ENCODE measurements around the gene WDFY3. TPM values are rescaled to one million over a fixed set of nuclear protein-coding genes. Genes with fewer than 3 reads are reported as not detected.

The WDFY3 gene
- total and polyA plus RNA-seq, 4 experiments from 2014 or later, result 1.2 to 2.7 (median 2.1) TPM; not detected in 1

DNA sequence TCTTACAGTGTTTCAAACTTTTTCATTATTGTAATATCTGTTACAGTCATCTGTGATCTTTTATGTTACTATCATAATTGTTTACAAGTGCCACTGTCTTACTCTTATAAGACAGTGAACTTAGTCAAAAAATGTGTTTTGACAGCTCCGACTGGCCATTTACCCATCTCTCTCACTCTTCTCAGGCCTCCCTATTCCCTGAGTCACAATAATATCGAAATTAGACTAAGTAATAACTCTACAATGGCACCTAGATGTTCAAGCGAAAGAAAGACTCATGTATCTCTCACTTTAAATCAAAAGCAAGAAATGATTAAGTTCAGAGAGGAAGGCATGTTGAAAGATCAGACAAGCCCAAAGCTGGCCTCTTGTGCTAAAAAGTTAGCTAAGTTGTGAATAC is 199.3 kb downstream of the WDFY3 start:
- CTCF ChIA-PET (ENCODE audit: partially characterized antibody), result interaction anchor here (1.8 kb wide), 1 partner anchor 10 kb away, joined by 3 read pairs; no protein-coding TSS in a partner anchor
- Histone ChIP-seq H3K36me3 (ENCODE audit: insufficient read depth, low read length) (no peaks in the 10 kb centered on the region), H3K4me1 (ENCODE audit: insufficient read depth, low read length) (no peaks in the 10 kb centered on the region), H3K27ac (ENCODE audit: low read depth, low read length) (no peak overlapping the region), H3K4me3 (ENCODE audit: low read length in 2 of 2) (no peak overlapping the region), H3K9me3 (ENCODE audit: control insufficient read depth in 1 of 2, low read length in 2 of 2) (no peaks in the 10 kb centered on the region), H3K27me3 (ENCODE audit: insufficient read depth, low read length) (no peaks in the 10 kb centered on the region)
- DNase-seq, result no peak
- H3K4me1 Mint-ChIP-seq, result peaks cover 0 to 17% (median 4%) of the 10 kb centered on the region in 4 donors
- POLR2A ChIA-PET (ENCODE audit: partially characterized antibody), result no interaction called here
- intact Hi-C loops (cut with micrococcal nuclease), result no loop called here
- H3K4me3 Mint-ChIP-seq, result peak overlapping the region in 4 of 8 donors; percentile 0 to 44 (median 18)
- H3K27ac Mint-ChIP-seq, result peak overlapping the region in 1 of 7 donors; percentile 3
- H3K36me3 Mint-ChIP-seq, result no peaks in the 10 kb centered on the region
- H3K9me3 Mint-ChIP-seq, result no peaks in the 10 kb centered on the region
- H3K27me3 Mint-ChIP-seq, result no peaks in the 10 kb centered on the region

DNA sequence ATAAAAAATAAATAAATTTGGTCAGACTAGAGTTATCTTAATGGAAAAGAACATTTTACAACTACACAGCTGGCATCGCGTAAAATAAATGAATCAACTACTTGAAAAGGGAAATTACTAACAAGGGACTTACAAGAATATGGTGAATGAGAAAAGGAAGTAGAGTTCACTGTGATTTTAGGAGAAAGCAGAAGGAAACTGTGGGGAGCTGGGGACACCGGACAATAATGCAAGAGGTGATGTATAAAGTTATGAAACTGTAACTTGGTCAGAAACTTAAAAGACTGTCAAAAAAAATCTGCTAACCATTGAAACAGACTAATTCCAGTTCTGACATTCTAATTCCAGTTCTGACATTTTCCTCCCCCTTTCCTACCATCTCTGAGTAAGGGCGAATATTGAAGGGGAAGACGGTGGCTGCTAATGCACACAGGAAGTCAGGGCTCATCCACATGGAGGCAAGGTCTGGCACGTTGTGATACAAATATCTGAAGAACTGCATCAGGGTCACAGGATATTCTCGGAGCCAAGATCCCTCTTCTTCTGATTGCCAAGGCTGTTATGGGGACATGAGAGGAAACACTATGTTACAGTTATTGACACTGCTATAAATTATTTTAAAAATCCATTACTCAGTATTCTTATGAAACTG is 213.0 kb downstream of the WDFY3 start:
- Mint-ChIP-seq H3K4me3 (no peak overlapping the region), H3K9me3 (no peaks in the 10 kb centered on the region), H3K36me3 (no peaks in the 10 kb centered on the region), H3K4me1 (peaks cover 0 to 2% (median 0%) of the 10 kb centered on the region in 4 donors), H3K27me3 (peaks cover 1 to 5% of the 10 kb centered on the region in 2 donors), H3K27ac (no peak overlapping the region)
- Histone ChIP-seq H3K27ac (ENCODE audit: low read depth, low read length) (no peak overlapping the region), H3K36me3 (ENCODE audit: insufficient read depth, low read length) (no peaks in the 10 kb centered on the region), H3K4me3 (ENCODE audit: low read length in 2 of 2) (no peak overlapping the region), H3K27me3 (ENCODE audit: insufficient read depth, low read length) (no peaks in the 10 kb centered on the region), H3K9me3 (ENCODE audit: control insufficient read depth in 1 of 2, low read length in 2 of 2) (no peaks in the 10 kb centered on the region), H3K4me1 (ENCODE audit: insufficient read depth, low read length) (no peaks in the 10 kb centered on the region)
- ChIA-PET CTCF (ENCODE audit: partially characterized antibody) (interaction anchor here (1.1 kb wide), 1 partner anchor 15 kb away, joined by 3 read pairs; no protein-coding TSS in a partner anchor), POLR2A (ENCODE audit: partially characterized antibody) (no interaction called here)
- intact Hi-C loops (cut with micrococcal nuclease), result no loop called here
- DNase-seq, result no peak

DNA sequence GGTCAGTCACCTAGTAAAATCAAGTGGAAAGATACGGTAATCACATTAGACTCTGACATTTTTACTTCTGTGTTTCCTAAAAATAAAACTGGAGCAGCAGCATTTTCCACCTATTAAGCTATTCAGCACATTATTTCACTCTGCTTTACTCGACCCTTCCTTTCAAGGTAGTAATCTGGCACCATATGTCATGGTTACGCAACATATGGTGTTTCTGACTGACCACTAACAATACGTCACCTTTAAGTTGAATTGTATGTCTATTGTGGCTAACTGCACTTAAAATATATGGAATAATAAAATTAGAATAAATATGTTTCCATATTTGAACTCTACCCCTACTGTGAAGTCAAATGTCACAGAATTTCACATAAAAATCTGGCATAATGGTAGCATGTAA is 214.8 kb downstream of the WDFY3 start:
- Mint-ChIP-seq H3K4me3 (no peak overlapping the region), H3K36me3 (no peaks in the 10 kb centered on the region), H3K9me3 (no peaks in the 10 kb centered on the region), H3K27ac (no peak overlapping the region), H3K4me1 (peaks cover 0 to 2% (median 0%) of the 10 kb centered on the region in 4 donors), H3K27me3 (peaks cover 1 to 5% of the 10 kb centered on the region in 2 donors)
- Histone ChIP-seq H3K4me1 (ENCODE audit: insufficient read depth, low read length) (no peaks in the 10 kb centered on the region), H3K9me3 (ENCODE audit: control insufficient read depth in 1 of 2, low read length in 2 of 2) (no peaks in the 10 kb centered on the region), H3K4me3 (ENCODE audit: low read length in 2 of 2) (no peak overlapping the region), H3K27ac (ENCODE audit: low read depth, low read length) (no peak overlapping the region), H3K36me3 (ENCODE audit: insufficient read depth, low read length) (no peaks in the 10 kb centered on the region), H3K27me3 (ENCODE audit: insufficient read depth, low read length) (no peaks in the 10 kb centered on the region)
- DNase-seq, result no peak
- CTCF ChIA-PET (ENCODE audit: partially characterized antibody), result no interaction called here
- intact Hi-C loops (cut with micrococcal nuclease), result no loop called here
- POLR2A ChIA-PET (ENCODE audit: partially characterized antibody), result no interaction called here

DNA sequence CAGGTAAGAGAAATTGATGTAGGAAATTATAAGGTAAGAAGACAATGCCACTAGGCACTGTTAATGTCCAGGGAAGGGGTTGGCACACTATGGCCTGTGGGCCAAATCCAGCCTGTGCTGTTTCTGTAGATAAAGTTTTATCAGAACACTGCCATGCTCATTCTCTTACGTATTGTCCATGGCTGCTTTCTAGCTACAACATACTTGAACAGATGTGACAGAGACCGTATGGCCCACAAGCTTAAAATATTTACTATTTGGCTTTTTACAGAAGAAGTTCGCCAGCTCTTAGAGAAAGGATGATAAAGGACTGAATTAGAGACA is 215.6 kb downstream of the WDFY3 start:
- intact Hi-C loops (cut with micrococcal nuclease), result loop anchor here (1.0 kb wide), 1 partner anchor 220 kb away; no protein-coding TSS in a partner anchor
- no peaks in the 10 kb centered on the region for H3K36me3 Mint-ChIP-seq

GRCh38 chr4:84750260-84750959 is 216.1 kb downstream of the WDFY3 start:
- Histone ChIP-seq H3K36me3 (ENCODE audit: insufficient read depth, low read length) (no peaks in the 10 kb centered on the region), H3K4me3 (ENCODE audit: low read length in 2 of 2) (no peak overlapping the region), H3K9me3 (ENCODE audit: control insufficient read depth in 1 of 2, low read length in 2 of 2) (no peaks in the 10 kb centered on the region), H3K27me3 (ENCODE audit: insufficient read depth, low read length) (no peaks in the 10 kb centered on the region), H3K4me1 (ENCODE audit: insufficient read depth, low read length) (no peaks in the 10 kb centered on the region), H3K27ac (ENCODE audit: low read depth, low read length) (no peak overlapping the region)
- no peak overlapping the region for H3K4me3 Mint-ChIP-seq
- ChIA-PET POLR2A (ENCODE audit: partially characterized antibody) (no interaction called here), CTCF (ENCODE audit: partially characterized antibody) (interaction anchor here (0.5 to 2.1 kb wide), 8 partner anchors 8 to 221 kb away, joined by 3 to 10 read pairs (median 4); no protein-coding TSS in a partner anchor)
- peaks cover 0 to 2% (median 0%) of the 10 kb centered on the region in 4 donors for H3K4me1 Mint-ChIP-seq
- peaks cover 0 to 5% of the 10 kb centered on the region in 2 donors for H3K27me3 Mint-ChIP-seq
- DNase-seq, result peak in 3 of 5 donors; percentile 3 to 11 (median 6)
- no peaks in the 10 kb centered on the region for H3K9me3 Mint-ChIP-seq
- no peaks in the 10 kb centered on the region for H3K36me3 Mint-ChIP-seq
- H3K27ac Mint-ChIP-seq, result no peak overlapping the region
- intact Hi-C loops (cut with micrococcal nuclease), result loop anchor here (1.0 kb wide), 1 partner anchor 221 kb away; no protein-coding TSS in a partner anchor

More for the DNA sequence above, 215.6 kb downstream of the WDFY3 start:
- Histone ChIP-seq H3K27ac (ENCODE audit: low read depth, low read length) (no peak overlapping the region), H3K4me1 (ENCODE audit: insufficient read depth, low read length) (no peaks in the 10 kb centered on the region), H3K9me3 (ENCODE audit: control insufficient read depth in 1 of 2, low read length in 2 of 2) (no peaks in the 10 kb centered on the region), H3K4me3 (ENCODE audit: low read length in 2 of 2) (no peak overlapping the region), H3K27me3 (ENCODE audit: insufficient read depth, low read length) (no peaks in the 10 kb centered on the region), H3K36me3 (ENCODE audit: insufficient read depth, low read length) (no peaks in the 10 kb centered on the region)
- ChIA-PET POLR2A (ENCODE audit: partially characterized antibody) (no interaction called here), CTCF (ENCODE audit: partially characterized antibody) (interaction anchor here (0.7 to 2.1 kb wide), 7 partner anchors 9 to 221 kb away, joined by 3 to 10 read pairs (median 3); no protein-coding TSS in a partner anchor)
- Mint-ChIP-seq H3K27ac (no peak overlapping the region), H3K4me1 (peaks cover 0 to 2% (median 0%) of the 10 kb centered on the region in 4 donors), H3K27me3 (peaks cover 0 to 5% of the 10 kb centered on the region in 2 donors), H3K4me3 (no peak overlapping the region), H3K9me3 (no peaks in the 10 kb centered on the region)
- no peak for DNase-seq

GRCh38 chr4:84740057-84740456 is 226.4 kb downstream of the WDFY3 start:
- no peaks in the 10 kb centered on the region for H3K36me3 ChIP-seq (ENCODE audit: insufficient read depth, low read length)
- Mint-ChIP-seq H3K4me1 (no peaks in the 10 kb centered on the region), H3K9me3 (peaks cover 0 to 2% (median 0%) of the 10 kb centered on the region in 8 donors), H3K27me3 (peaks cover 0 to 5% of the 10 kb centered on the region in 2 donors), H3K27ac (no peak overlapping the region), H3K4me3 (no peak overlapping the region), H3K36me3 (no peaks in the 10 kb centered on the region)
- H3K4me1 ChIP-seq (ENCODE audit: insufficient read depth, low read length), result no peaks in the 10 kb centered on the region
- H3K9me3 ChIP-seq (ENCODE audit: control insufficient read depth in 1 of 2, low read length in 2 of 2), result no peaks in the 10 kb centered on the region
- ChIA-PET CTCF (ENCODE audit: partially characterized antibody) (interaction anchor here (1.9 kb wide), 1 partner anchor 10 kb away, joined by 10 read pairs; no protein-coding TSS in a partner anchor), POLR2A (ENCODE audit: partially characterized antibody) (no interaction called here)
- no peak for DNase-seq
- no peak overlapping the region for H3K27ac ChIP-seq (ENCODE audit: low read depth, low read length)
- H3K27me3 ChIP-seq (ENCODE audit: insufficient read depth, low read length), result no peaks in the 10 kb centered on the region
- no peak overlapping the region for H3K4me3 ChIP-seq (ENCODE audit: low read length in 2 of 2)
- intact Hi-C loops (cut with micrococcal nuclease), result no loop called here

GRCh38 chr4:84738622-84739021 is 227.9 kb downstream of the WDFY3 start:
- no peaks in the 10 kb centered on the region for H3K4me1 Mint-ChIP-seq
- Histone ChIP-seq H3K27me3 (ENCODE audit: insufficient read depth, low read length) (no peaks in the 10 kb centered on the region), H3K27ac (ENCODE audit: low read depth, low read length) (no peak overlapping the region), H3K9me3 (ENCODE audit: control insufficient read depth in 1 of 2, low read length in 2 of 2) (no peaks in the 10 kb centered on the region), H3K4me1 (ENCODE audit: insufficient read depth, low read length) (no peaks in the 10 kb centered on the region), H3K36me3 (ENCODE audit: insufficient read depth, low read length) (no peaks in the 10 kb centered on the region), H3K4me3 (ENCODE audit: low read length in 2 of 2) (no peak overlapping the region)
- ChIA-PET POLR2A (ENCODE audit: partially characterized antibody) (no interaction called here), CTCF (ENCODE audit: partially characterized antibody) (interaction anchor here (0.7 to 2.5 kb wide), 2 partner anchors 9 to 160 kb away, joined by 3 to 7 read pairs; no protein-coding TSS in a partner anchor)
- peaks cover 0 to 5% of the 10 kb centered on the region in 2 donors for H3K27me3 Mint-ChIP-seq
- intact Hi-C loops (cut with micrococcal nuclease), result no loop called here
- H3K36me3 Mint-ChIP-seq, result no peaks in the 10 kb centered on the region
- no peak overlapping the region for H3K27ac Mint-ChIP-seq
- no peak overlapping the region for H3K4me3 Mint-ChIP-seq
- DNase-seq, result no peak
- H3K9me3 Mint-ChIP-seq, result peaks cover 0 to 2% (median 0%) of the 10 kb centered on the region in 8 donors

All from CD4-positive, alpha-beta memory T cell (primary cell).